Transverse colon (tissue), 3 donors: ENCODE measurements around the gene MYD88.

Experiments
- POLR2A ChIP-seq: fragments of 450-650 bp; IDR thresholded peaks from one replicate; pipeline ENCODE4 v1.6.1; 2016; ENCODE audit warnings: antibody characterized with exemption, mild to moderate bottlenecking, moderate library complexity
- TF ChIP-seq, protein P1 (sequence below), 5 experiments: fragments of 200-600 bp in 3 of 5; fragments of 450-650 bp in 2 of 5; sonication (generic) in 3 of 5; IDR thresholded peaks; 1 replicate in 2 of 5; 2 replicates in 3 of 5; pipeline ENCODE4 v1.5.1; 2016 to 2017; ENCODE audit warnings: antibody characterized with exemption in 5 of 5, inconsistent platforms in 3 of 5, mild to moderate bottlenecking in 2 of 5, moderate library complexity in 1 of 5

- TF ChIP-seq, protein P1, sequence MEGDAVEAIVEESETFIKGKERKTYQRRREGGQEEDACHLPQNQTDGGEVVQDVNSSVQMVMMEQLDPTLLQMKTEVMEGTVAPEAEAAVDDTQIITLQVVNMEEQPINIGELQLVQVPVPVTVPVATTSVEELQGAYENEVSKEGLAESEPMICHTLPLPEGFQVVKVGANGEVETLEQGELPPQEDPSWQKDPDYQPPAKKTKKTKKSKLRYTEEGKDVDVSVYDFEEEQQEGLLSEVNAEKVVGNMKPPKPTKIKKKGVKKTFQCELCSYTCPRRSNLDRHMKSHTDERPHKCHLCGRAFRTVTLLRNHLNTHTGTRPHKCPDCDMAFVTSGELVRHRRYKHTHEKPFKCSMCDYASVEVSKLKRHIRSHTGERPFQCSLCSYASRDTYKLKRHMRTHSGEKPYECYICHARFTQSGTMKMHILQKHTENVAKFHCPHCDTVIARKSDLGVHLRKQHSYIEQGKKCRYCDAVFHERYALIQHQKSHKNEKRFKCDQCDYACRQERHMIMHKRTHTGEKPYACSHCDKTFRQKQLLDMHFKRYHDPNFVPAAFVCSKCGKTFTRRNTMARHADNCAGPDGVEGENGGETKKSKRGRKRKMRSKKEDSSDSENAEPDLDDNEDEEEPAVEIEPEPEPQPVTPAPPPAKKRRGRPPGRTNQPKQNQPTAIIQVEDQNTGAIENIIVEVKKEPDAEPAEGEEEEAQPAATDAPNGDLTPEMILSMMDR (IDR thresholded peaks at IDR 0.05) = no peak
- no peak for TF ChIP-seq POLR2A
Observed at GRCh38 chr3:38148311-38148882, 9.9 kb downstream of the MYD88 start.
